ENCODE data around the gene CFAP141.
A peak's percentile ranks its signal among the peaks of the same experiment; 100 is the strongest.

The CFAP141 gene

DNA sequence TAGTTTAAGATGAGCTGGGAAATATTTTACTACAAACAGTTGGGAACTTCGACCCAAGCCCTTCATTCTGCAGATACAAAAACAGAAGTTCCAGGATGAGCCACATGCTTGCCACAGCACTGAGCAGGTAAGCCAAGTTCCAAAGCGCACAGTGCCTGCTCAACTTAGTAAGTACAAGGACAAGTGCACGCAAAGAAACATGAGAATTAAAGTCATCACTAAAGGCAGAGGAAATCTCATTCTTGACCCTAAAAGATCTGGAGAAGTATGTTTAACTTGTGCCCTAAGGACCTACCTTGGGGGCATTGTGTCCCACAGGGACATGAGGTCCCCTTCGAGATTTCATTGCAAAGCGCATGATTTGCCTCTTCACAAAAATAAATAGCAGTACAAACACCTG, 13.4 kb upstream of the CFAP141 start:
- H3K27me3 Mint-ChIP-seq (ENCODE audit: low read depth) = no peaks in the 10 kb centered on the region

DNA sequence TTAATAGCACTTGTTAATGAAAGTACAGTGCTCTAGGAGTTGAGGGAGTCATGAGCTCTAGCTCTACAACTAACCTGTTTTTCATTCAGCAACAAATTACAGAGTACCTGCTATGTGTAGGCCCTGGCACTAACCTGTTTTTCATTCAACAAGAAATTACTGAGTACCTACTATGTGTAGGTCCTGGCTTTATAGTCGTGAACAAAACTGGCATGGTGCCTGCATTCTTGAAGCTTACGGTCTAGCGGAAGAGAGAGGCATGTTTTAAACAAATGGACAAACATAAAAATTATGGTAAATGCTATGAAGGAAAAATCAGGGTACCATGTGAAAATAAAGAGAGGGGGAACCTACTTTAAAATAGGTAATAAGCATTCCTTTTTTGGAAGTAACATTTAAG, 12.4 kb upstream of the CFAP141 start:
- no peaks in the 10 kb centered on the region for H3K27me3 Mint-ChIP-seq (ENCODE audit: low read depth)
- peak overlapping the region; percentile 90 to 100 (median 97) for H3K27ac Mint-ChIP-seq
- peak overlapping the region; percentile 95 to 99 (median 99) for H3K4me3 Mint-ChIP-seq
- H3K4me1 Mint-ChIP-seq = peaks cover 32% of the 10 kb centered on the region
- no peaks in the 10 kb centered on the region for H3K9me3 Mint-ChIP-seq
- peaks cover 46% of the 10 kb centered on the region for H3K36me3 Mint-ChIP-seq (ENCODE audit: low read depth)
- TF ChIP-seq, protein P1, sequence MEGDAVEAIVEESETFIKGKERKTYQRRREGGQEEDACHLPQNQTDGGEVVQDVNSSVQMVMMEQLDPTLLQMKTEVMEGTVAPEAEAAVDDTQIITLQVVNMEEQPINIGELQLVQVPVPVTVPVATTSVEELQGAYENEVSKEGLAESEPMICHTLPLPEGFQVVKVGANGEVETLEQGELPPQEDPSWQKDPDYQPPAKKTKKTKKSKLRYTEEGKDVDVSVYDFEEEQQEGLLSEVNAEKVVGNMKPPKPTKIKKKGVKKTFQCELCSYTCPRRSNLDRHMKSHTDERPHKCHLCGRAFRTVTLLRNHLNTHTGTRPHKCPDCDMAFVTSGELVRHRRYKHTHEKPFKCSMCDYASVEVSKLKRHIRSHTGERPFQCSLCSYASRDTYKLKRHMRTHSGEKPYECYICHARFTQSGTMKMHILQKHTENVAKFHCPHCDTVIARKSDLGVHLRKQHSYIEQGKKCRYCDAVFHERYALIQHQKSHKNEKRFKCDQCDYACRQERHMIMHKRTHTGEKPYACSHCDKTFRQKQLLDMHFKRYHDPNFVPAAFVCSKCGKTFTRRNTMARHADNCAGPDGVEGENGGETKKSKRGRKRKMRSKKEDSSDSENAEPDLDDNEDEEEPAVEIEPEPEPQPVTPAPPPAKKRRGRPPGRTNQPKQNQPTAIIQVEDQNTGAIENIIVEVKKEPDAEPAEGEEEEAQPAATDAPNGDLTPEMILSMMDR (IDR thresholded peaks at IDR 0.05; ENCODE audit: unreplicated experiment in 3 of 3) = no peak

More for the DNA sequence above, 13.4 kb upstream of the CFAP141 start:
- H3K4me1 Mint-ChIP-seq = peaks cover 42% of the 10 kb centered on the region
- H3K27ac Mint-ChIP-seq = peak overlapping the region; percentile 90 to 100 (median 97)
- peaks cover 38% of the 10 kb centered on the region for H3K36me3 Mint-ChIP-seq (ENCODE audit: low read depth)
- H3K4me3 Mint-ChIP-seq = peak overlapping the region; percentile 95 to 99 (median 99)
- no peaks in the 10 kb centered on the region for H3K9me3 Mint-ChIP-seq
- TF ChIP-seq, protein P1 (IDR thresholded peaks at IDR 0.05; ENCODE audit: unreplicated experiment in 3 of 3) = no peak

DNA sequence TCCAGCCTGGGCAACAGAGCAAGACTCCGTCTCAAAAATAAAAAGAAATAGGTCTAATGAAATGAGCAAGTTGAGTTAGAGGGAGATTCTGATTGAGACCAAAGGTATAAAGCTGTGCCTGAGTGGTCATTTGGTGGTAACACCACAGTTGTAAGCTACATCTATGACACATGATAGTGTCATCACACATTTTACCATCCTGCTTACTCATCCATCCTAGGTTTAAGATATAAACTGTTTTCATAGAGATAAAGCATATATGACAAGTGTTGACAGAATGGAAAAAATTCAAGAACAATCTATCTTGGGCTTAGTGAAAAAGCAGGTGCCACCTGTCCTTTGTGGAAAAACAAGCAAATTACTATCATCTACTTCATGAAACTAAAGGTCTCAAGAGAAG, 7.1 kb upstream of the CFAP141 start:
- TF ChIP-seq, protein P1 (IDR thresholded peaks at IDR 0.05; ENCODE audit: unreplicated experiment in 3 of 3) = no peak
- Mint-ChIP-seq H3K27me3 (ENCODE audit: low read depth) (no peaks in the 10 kb centered on the region), H3K9me3 (no peaks in the 10 kb centered on the region), H3K4me1 (peaks cover 4% of the 10 kb centered on the region), H3K27ac (no peak overlapping the region), H3K36me3 (ENCODE audit: low read depth) (peaks cover 72% of the 10 kb centered on the region), H3K4me3 (no peak overlapping the region)

DNA sequence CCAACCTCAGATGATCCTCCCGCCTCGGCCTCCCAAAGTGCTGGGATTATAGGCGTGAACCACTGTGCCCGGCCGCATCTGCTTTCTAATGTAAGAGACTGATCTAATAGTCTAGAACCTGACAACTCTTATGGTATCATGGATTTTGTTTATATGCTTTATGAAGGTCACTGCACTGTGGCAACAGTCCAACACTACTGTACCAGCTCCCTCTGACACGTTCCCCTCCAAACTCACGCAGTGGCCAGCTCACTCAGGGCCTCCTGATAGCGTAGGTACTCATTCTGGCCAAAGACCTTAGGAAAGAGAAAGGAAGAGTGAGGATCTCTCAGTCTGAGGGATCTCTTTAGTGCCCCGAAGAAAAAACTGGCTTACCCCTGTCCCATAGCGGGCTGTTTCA, 6.0 kb upstream of the CFAP141 start:
- H3K27me3 Mint-ChIP-seq (ENCODE audit: low read depth) = no peaks in the 10 kb centered on the region
- H3K4me3 Mint-ChIP-seq = no peak overlapping the region
- no peaks in the 10 kb centered on the region for H3K9me3 Mint-ChIP-seq
- H3K36me3 Mint-ChIP-seq (ENCODE audit: low read depth) = peaks cover 68% of the 10 kb centered on the region
- no peak overlapping the region for H3K27ac Mint-ChIP-seq
- TF ChIP-seq, protein P1 (IDR thresholded peaks at IDR 0.05; ENCODE audit: unreplicated experiment in 3 of 3) = no peak
- no peaks in the 10 kb centered on the region for H3K4me1 Mint-ChIP-seq

DNA sequence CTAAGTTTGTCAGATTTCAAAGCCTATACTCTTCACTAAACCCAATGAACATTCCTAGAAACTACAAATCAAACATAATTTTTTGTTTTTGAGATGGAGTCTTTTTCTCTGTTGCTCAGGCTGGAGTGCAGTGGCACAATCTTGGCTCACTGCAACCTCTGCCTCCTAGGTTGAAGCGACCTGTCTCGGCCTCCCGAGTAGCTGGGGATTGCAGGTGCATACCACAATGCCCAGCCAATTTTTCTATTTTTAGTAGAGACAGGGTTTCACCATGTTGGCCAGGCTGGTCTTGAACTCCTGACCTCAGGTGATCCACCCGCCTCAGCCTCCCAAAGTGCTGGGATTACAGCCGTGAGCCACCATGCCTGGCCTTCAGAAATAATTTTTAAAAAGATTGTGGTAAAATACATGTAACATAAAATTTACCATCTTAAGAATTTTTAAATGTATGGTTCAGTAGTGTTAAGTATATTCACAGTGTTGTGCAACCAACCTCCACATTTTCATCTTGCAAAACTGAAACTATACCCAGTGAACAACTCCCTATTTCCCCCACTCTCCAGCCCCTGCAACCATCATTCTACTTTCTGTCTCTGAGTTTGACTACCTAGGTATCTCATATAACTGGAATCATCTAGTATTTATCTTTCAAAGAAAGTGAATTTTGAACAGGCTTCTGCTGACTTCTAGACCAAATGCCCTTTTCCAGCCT, 2.7 kb upstream of the CFAP141 start:
- H3K27me3 Mint-ChIP-seq (ENCODE audit: low read depth) = no peaks in the 10 kb centered on the region

More for the DNA sequence above, 2.7 kb upstream of the CFAP141 start:
- H3K36me3 Mint-ChIP-seq (ENCODE audit: low read depth) = peaks cover 66% of the 10 kb centered on the region
- H3K9me3 Mint-ChIP-seq = no peaks in the 10 kb centered on the region
- TF ChIP-seq, protein P1 (IDR thresholded peaks at IDR 0.05; ENCODE audit: unreplicated experiment in 3 of 3) = no peak
- H3K4me1 Mint-ChIP-seq = no peaks in the 10 kb centered on the region
- H3K27ac Mint-ChIP-seq = no peak overlapping the region
- no peak overlapping the region for H3K4me3 Mint-ChIP-seq

Data from nephron (organoid).